ENCODE data around the gene TRAF1. TPM values are rescaled to one million over a fixed set of nuclear protein-coding genes. Genes with fewer than 3 reads are reported as not detected.

The TRAF1 gene
- total RNA-seq, 1 experiment from 2014 or later = 1.4 TPM

GRCh38 chr9:120974181-120974580 is 47.6 kb upstream of the TRAF1 start:
- Histone ChIP-seq H4K5ac (ENCODE audit: insufficient read length, low read depth, low read length) (no peak overlapping the region), H3K4me2 (ENCODE audit: insufficient read depth, insufficient read length, low read length) (no peak overlapping the region), H4K8ac (replicated peaks; ENCODE audit: insufficient read length, low read depth, low read length) (no peak overlapping the region), H3K9ac (ENCODE audit: extremely low read depth, insufficient read length, low read length) (no peak overlapping the region), H3K23ac (ENCODE audit: insufficient read length, low read depth, low read length) (no peak overlapping the region), H3K56ac (ENCODE audit: insufficient read length, low read depth, low read length) (no peak overlapping the region), H4K91ac (ENCODE audit: insufficient read length, low read depth, low read length) (no peak overlapping the region), H3K27me3 (ENCODE audit: insufficient read depth, low read length) (no peaks in the 10 kb centered on the region), H2BK20ac (ENCODE audit: low read depth, low read length, poor library complexity, severe bottlenecking) (no peak overlapping the region), H3T11ph (ENCODE audit: low read length) (no peak overlapping the region), H3K18ac (ENCODE audit: insufficient read length, low read depth, low read length) (no peak overlapping the region), H2BK12ac (ENCODE audit: insufficient read length, low read depth, low read length) (no peak overlapping the region), H3K79me2 (ENCODE audit: insufficient read depth, low read length) (no peaks in the 10 kb centered on the region), H3K79me1 (ENCODE audit: insufficient read depth, low read depth, low read length, poor library complexity, severe bottlenecking) (no peaks in the 10 kb centered on the region), H2BK5ac (ENCODE audit: insufficient read length, low read length) (no peak overlapping the region), H4K20me1 (ENCODE audit: control insufficient read depth, insufficient read depth, insufficient read length) (no peaks in the 10 kb centered on the region), H2AK5ac (ENCODE audit: insufficient read length, low read length) (no peak overlapping the region), H3K23me2 (ENCODE audit: insufficient read length, low read depth, low read length, poor library complexity, severe bottlenecking) (no peaks in the 10 kb centered on the region), H2AFZ (ENCODE audit: low read length) (no peak overlapping the region), H3K14ac (ENCODE audit: insufficient read depth, low read length) (no peak overlapping the region), H3K4ac (ENCODE audit: low read depth, low read length) (no peak overlapping the region), H3K9me3 (ENCODE audit: control insufficient read depth, low read depth, low read length) (no peaks in the 10 kb centered on the region), H2BK15ac (ENCODE audit: low read depth, low read length) (no peak overlapping the region), H3K4me1 (ENCODE audit: insufficient read depth, low read length) (no peaks in the 10 kb centered on the region), H3K27ac (ENCODE audit: insufficient read length, low read depth, low read length) (no peak overlapping the region), H2BK120ac (ENCODE audit: low read depth, low read length, poor library complexity, severe bottlenecking) (no peak overlapping the region)
- Mint-ChIP-seq H3K4me1 (peaks cover 2 to 6% of the 10 kb centered on the region in 2 experiments; a peak in 2 of 4 replicates), H3K27me3 (ENCODE audit: low read depth) (peaks cover 2% of the 10 kb centered on the region), H3K9me3 (no peaks in the 10 kb centered on the region), H3K27ac (no peak overlapping the region), H3K4me3 (no peak overlapping the region), H3K36me3 (ENCODE audit: insufficient read depth in 1 of 3, low read depth in 3 of 3) (no peaks in the 10 kb centered on the region)
- no peak for DNase-seq
- no CpG with 5 or more reads among the region's 2 CpGs for WGBS (ENCODE audit: extremely low coverage, insufficient read length, low lambda C conversion rate)
- TF ChIP-seq, protein P1, sequence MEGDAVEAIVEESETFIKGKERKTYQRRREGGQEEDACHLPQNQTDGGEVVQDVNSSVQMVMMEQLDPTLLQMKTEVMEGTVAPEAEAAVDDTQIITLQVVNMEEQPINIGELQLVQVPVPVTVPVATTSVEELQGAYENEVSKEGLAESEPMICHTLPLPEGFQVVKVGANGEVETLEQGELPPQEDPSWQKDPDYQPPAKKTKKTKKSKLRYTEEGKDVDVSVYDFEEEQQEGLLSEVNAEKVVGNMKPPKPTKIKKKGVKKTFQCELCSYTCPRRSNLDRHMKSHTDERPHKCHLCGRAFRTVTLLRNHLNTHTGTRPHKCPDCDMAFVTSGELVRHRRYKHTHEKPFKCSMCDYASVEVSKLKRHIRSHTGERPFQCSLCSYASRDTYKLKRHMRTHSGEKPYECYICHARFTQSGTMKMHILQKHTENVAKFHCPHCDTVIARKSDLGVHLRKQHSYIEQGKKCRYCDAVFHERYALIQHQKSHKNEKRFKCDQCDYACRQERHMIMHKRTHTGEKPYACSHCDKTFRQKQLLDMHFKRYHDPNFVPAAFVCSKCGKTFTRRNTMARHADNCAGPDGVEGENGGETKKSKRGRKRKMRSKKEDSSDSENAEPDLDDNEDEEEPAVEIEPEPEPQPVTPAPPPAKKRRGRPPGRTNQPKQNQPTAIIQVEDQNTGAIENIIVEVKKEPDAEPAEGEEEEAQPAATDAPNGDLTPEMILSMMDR (conservative IDR thresholded peaks at IDR 0.05) = no peak
